ENCODE measurements around the gene PDE11A.

Gene PDE11A

DNA sequence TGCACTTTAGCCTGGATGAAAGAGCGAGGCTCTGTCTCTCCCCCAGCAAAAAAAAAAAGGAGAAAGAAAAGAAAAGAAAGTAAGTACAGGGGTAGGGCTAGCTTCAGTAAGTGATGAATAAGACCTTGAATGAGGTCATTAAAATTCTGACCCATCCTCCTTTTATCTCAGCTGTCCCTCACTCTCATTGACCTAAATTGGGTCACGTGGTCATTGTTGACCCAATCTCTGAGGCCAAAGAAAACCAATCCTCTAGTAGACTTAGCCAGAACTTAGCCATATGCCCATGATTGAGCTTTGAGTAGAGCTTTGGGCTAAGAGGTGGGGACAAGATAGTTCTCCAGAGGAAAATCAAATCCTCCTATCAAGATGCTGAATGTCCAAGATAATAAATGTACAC lies 149.3 kb downstream of the PDE11A start:
- TF ChIP-seq POLR2AphosphoS5 (IDR thresholded peaks at IDR 0.05; ENCODE audit: low read depth, low read length) (no peak), TAF1 (IDR thresholded peaks at IDR 0.05; ENCODE audit: low read depth, low read length) (no peak), SPI1 (IDR thresholded peaks at IDR 0.05; ENCODE audit: low read depth, low read length) (no peak), POLR2A (IDR thresholded peaks at IDR 0.05; ENCODE audit: low read depth, low read length) (no peak), PAX5 (IDR thresholded peaks at IDR 0.05; ENCODE audit: insufficient read depth, low read length, severe bottlenecking) (no peak), POU2F2 (IDR thresholded peaks at IDR 0.05; ENCODE audit: low read depth, low read length) (no peak)
- no peak for DNase-seq (ENCODE audit: insufficient read length, low spot score)
- no peak for FAIRE-seq

GRCh38 chr2:177921726-177922125 lies 150.9 kb downstream of the PDE11A start:
- no peak for TF ChIP-seq POLR2A (IDR thresholded peaks at IDR 0.05; ENCODE audit: low read depth, low read length)
- no peak for TF ChIP-seq SPI1 (IDR thresholded peaks at IDR 0.05; ENCODE audit: low read depth, low read length)
- no peak for TF ChIP-seq POLR2AphosphoS5 (IDR thresholded peaks at IDR 0.05; ENCODE audit: low read depth, low read length)
- TF ChIP-seq POU2F2 (IDR thresholded peaks at IDR 0.05; ENCODE audit: low read depth, low read length): no peak
- TF ChIP-seq PAX5 (IDR thresholded peaks at IDR 0.05; ENCODE audit: insufficient read depth, low read length, severe bottlenecking): no peak
- no peak for TF ChIP-seq TAF1 (IDR thresholded peaks at IDR 0.05; ENCODE audit: low read depth, low read length)
- DNase-seq (ENCODE audit: insufficient read length, low spot score) (no peak), FAIRE-seq (no peak)

- TF ChIP-seq SPI1 (IDR thresholded peaks at IDR 0.05; ENCODE audit: low read depth, low read length) (no peak), TAF1 (IDR thresholded peaks at IDR 0.05; ENCODE audit: low read depth, low read length) (no peak), POLR2A (IDR thresholded peaks at IDR 0.05; ENCODE audit: low read depth, low read length) (no peak)
- DNase-seq (ENCODE audit: insufficient read length, low spot score) (no peak), FAIRE-seq (no peak)
These were observed 155.4 kb downstream of the PDE11A start for GRCh38 chr2:177917169-177917568.

DNA sequence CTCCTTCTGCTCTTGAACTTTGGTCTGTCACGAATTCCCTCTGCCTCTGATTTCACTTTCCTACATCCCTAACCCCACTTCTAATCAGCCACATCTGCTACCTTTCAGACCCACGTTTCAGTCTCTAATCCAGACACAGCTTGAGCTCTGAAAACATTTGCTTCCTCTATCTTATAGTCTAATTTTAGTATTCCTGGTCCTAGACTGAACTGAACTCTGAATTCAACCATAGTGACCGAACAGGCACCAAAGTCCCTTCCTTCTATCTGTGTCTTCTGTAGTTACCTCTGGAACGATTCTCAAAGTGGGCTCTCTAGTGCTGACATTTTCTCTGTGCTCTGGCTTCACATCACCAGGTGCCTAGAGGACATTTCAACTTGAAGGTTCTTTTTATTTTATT lies 156.2 kb downstream of the PDE11A start:
- FAIRE-seq: no peak
- DNase-seq (ENCODE audit: insufficient read length, low spot score): no peak

GRCh38 chr2:177914247-177914646 lies 158.3 kb downstream of the PDE11A start:
- TF ChIP-seq TAF1 (IDR thresholded peaks at IDR 0.05; ENCODE audit: low read depth, low read length): no peak
- TF ChIP-seq POLR2AphosphoS5 (IDR thresholded peaks at IDR 0.05; ENCODE audit: low read depth, low read length): no peak
- no peak for TF ChIP-seq SPI1 (IDR thresholded peaks at IDR 0.05; ENCODE audit: low read depth, low read length)
- no peak for TF ChIP-seq POU2F2 (IDR thresholded peaks at IDR 0.05; ENCODE audit: low read depth, low read length)
- no peak for TF ChIP-seq POLR2A (IDR thresholded peaks at IDR 0.05; ENCODE audit: low read depth, low read length)
- TF ChIP-seq PAX5 (IDR thresholded peaks at IDR 0.05; ENCODE audit: insufficient read depth, low read length, severe bottlenecking): no peak
- no peak for DNase-seq (ENCODE audit: insufficient read length, low spot score)
- no peak for FAIRE-seq

More for the DNA sequence above, 156.2 kb downstream of the PDE11A start:
- TF ChIP-seq POLR2A (IDR thresholded peaks at IDR 0.05; ENCODE audit: low read depth, low read length) (no peak), POU2F2 (IDR thresholded peaks at IDR 0.05; ENCODE audit: low read depth, low read length) (no peak), SPI1 (IDR thresholded peaks at IDR 0.05; ENCODE audit: low read depth, low read length) (no peak), POLR2AphosphoS5 (IDR thresholded peaks at IDR 0.05; ENCODE audit: low read depth, low read length) (no peak), TAF1 (IDR thresholded peaks at IDR 0.05; ENCODE audit: low read depth, low read length) (no peak), PAX5 (IDR thresholded peaks at IDR 0.05; ENCODE audit: insufficient read depth, low read length, severe bottlenecking) (no peak)

- no peak for FAIRE-seq
- no peak for DNase-seq (ENCODE audit: insufficient read length, low spot score)
- TF ChIP-seq POU2F2 (IDR thresholded peaks at IDR 0.05; ENCODE audit: low read depth, low read length) (no peak), POLR2A (IDR thresholded peaks at IDR 0.05; ENCODE audit: low read depth, low read length) (no peak), POLR2AphosphoS5 (IDR thresholded peaks at IDR 0.05; ENCODE audit: low read depth, low read length) (no peak), SPI1 (IDR thresholded peaks at IDR 0.05; ENCODE audit: low read depth, low read length) (no peak), PAX5 (IDR thresholded peaks at IDR 0.05; ENCODE audit: insufficient read depth, low read length, severe bottlenecking) (no peak), TAF1 (IDR thresholded peaks at IDR 0.05; ENCODE audit: low read depth, low read length) (no peak)
These were observed 162.6 kb downstream of the PDE11A start for GRCh38 chr2:177909962-177910361.

DNA sequence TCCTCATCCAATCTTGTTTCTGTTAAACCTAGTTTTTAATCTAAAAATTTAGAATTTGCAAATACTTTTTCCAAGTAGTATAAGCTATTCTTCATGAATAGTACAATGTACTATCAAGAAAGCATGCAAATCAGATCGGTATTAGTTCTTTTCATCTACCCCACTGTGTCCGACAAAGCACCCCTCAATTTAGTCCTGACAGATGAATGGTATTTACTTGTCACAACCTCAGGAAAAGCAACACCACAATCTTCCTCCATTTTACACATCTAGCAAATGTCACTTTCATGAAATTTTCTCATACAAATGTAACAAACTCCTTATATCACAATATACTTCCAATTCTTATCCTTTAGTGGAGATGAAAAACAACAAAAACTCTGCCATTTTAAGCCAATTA lies 163.8 kb downstream of the PDE11A start:
- no peak for DNase-seq (ENCODE audit: insufficient read length, low spot score)
- TF ChIP-seq TAF1 (IDR thresholded peaks at IDR 0.05; ENCODE audit: low read depth, low read length) (no peak), POLR2AphosphoS5 (IDR thresholded peaks at IDR 0.05; ENCODE audit: low read depth, low read length) (no peak), POU2F2 (IDR thresholded peaks at IDR 0.05; ENCODE audit: low read depth, low read length) (no peak), PAX5 (IDR thresholded peaks at IDR 0.05; ENCODE audit: insufficient read depth, low read length, severe bottlenecking) (no peak), POLR2A (IDR thresholded peaks at IDR 0.05; ENCODE audit: low read depth, low read length) (no peak), SPI1 (IDR thresholded peaks at IDR 0.05; ENCODE audit: low read depth, low read length) (no peak)
- FAIRE-seq: no peak

GRCh38 chr2:177908182-177908581 lies 164.4 kb downstream of the PDE11A start:
- DNase-seq (ENCODE audit: insufficient read length, low spot score): no peak
- no peak for FAIRE-seq
- no peak for TF ChIP-seq POU2F2 (IDR thresholded peaks at IDR 0.05; ENCODE audit: low read depth, low read length)
- no peak for TF ChIP-seq PAX5 (IDR thresholded peaks at IDR 0.05; ENCODE audit: insufficient read depth, low read length, severe bottlenecking)
- TF ChIP-seq POLR2AphosphoS5 (IDR thresholded peaks at IDR 0.05; ENCODE audit: low read depth, low read length): no peak
- no peak for TF ChIP-seq POLR2A (IDR thresholded peaks at IDR 0.05; ENCODE audit: low read depth, low read length)
- TF ChIP-seq TAF1 (IDR thresholded peaks at IDR 0.05; ENCODE audit: low read depth, low read length): no peak

- peak; percentile 23 for DNase-seq (ENCODE audit: insufficient read length, low spot score)
- TF ChIP-seq PAX5 (IDR thresholded peaks at IDR 0.05; ENCODE audit: insufficient read depth, low read length, severe bottlenecking): no peak
- no peak for TF ChIP-seq POLR2A (IDR thresholded peaks at IDR 0.05; ENCODE audit: low read depth, low read length)
- TF ChIP-seq SPI1 (IDR thresholded peaks at IDR 0.05; ENCODE audit: low read depth, low read length): no peak
- no peak for TF ChIP-seq POLR2AphosphoS5 (IDR thresholded peaks at IDR 0.05; ENCODE audit: low read depth, low read length)
- TF ChIP-seq TAF1 (IDR thresholded peaks at IDR 0.05; ENCODE audit: low read depth, low read length): no peak
- TF ChIP-seq POU2F2 (IDR thresholded peaks at IDR 0.05; ENCODE audit: low read depth, low read length): no peak
- FAIRE-seq: peak; percentile 86
These were observed 166.4 kb downstream of the PDE11A start for GRCh38 chr2:177906041-177906718.

GRCh38 chr2:177905640-177906039 lies 166.9 kb downstream of the PDE11A start:
- FAIRE-seq (no peak), DNase-seq (ENCODE audit: insufficient read length, low spot score) (no peak)
- no peak for TF ChIP-seq POLR2AphosphoS5 (IDR thresholded peaks at IDR 0.05; ENCODE audit: low read depth, low read length)
- no peak for TF ChIP-seq POLR2A (IDR thresholded peaks at IDR 0.05; ENCODE audit: low read depth, low read length)
- no peak for TF ChIP-seq POU2F2 (IDR thresholded peaks at IDR 0.05; ENCODE audit: low read depth, low read length)
- no peak for TF ChIP-seq SPI1 (IDR thresholded peaks at IDR 0.05; ENCODE audit: low read depth, low read length)
